GM19238 (cell line): Measurements from ENCODE around the gene SLC4A7.

Experiments
- DNase-seq: peaks from one replicate; pipeline ENCODE4 v3.0.0; 2011; ENCODE audit warnings: low spot score; ENCODE audit not compliant: insufficient read length

SLC4A7 gene

GRCh38 chr3:27326202-27326601 is 158.0 kb downstream of the SLC4A7 start:
- DNase-seq = no peak

- no peak for DNase-seq
Observed at GRCh38 chr3:27325419-27325818, 158.8 kb downstream of the SLC4A7 start.

DNA sequence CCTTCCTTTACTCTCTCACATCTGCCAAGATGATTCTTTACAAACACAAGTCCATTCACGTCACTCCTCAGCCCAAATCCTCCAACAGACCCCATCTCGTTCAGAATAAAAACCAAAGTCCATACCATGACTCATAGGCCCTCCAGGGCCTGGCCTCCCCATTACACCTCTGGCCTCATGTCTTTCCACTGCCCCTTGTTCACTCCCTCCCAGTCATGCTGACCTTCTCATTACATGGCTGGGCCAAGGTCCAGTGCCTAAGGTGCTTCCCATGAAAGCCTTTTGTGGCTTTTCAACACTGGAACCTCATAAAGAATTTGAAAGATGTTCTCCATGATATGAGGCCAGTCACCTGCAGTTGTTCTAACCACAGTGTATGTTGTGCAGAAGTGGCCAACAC is 159.5 kb downstream of the SLC4A7 start:
- no peak for DNase-seq

DNA sequence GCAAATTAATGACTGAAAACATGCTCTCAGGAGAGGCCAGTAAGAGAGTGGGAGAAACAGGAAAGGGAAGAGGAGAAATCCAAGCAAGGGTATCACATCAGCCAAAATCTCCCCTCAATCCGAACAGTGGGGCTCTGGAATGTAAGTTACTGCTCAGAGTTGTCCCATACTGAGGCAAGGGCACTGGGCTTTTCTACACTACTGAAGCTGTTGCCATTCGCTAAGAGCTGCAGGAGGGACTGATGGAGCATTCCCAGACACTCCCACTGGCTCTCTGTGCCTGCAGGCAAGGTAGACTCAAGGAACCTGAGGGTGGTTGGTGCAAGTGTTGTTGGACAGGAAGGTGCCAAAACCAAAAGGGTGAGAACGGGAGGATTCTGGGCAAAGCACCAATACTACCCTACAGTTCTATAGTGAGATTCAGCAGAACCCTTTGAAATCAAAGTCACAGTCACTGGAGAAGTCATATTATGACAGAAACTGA is 161.1 kb downstream of the SLC4A7 start:
- no peak for DNase-seq
